ENCODE measurements around the gene TMEM190.

The TMEM190 gene

DNA sequence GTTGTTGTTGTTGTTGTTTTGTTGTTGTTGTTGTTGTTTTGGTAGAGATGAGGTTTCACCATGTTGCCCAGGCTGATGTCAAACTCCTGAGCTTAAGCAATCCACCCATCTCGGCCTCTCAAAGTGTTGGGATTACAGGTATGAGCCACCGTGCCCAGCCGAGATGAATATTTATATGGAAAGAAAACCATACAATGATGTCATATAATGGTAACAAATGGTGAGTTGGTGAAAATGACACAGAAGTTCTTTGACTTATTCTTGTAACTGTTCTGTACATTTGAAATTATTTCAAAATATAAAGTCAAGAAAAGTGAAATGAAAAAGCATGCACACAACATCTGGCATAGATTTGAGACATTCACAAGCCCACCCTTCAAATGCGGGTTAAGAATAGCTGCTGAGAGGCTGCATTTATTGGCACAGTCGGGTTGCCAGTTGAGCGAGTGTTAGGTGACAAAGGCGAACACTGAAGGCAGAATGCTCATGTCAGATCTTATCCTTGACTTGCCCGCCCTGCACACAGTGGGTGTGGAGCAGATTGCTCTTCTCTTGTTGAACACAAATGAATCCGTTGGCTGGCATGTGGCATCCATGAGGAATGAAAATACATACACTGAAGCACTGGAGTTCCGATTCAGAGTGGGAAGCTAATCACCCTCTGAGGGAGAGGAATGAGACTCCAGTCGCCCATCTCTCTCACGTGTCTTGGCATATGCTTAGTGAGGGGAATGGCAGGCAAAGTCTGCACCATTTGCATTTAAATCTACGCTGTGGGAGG is 46.8 kb downstream of the TMEM190 start:
- DNase-seq, result no peak

DNA sequence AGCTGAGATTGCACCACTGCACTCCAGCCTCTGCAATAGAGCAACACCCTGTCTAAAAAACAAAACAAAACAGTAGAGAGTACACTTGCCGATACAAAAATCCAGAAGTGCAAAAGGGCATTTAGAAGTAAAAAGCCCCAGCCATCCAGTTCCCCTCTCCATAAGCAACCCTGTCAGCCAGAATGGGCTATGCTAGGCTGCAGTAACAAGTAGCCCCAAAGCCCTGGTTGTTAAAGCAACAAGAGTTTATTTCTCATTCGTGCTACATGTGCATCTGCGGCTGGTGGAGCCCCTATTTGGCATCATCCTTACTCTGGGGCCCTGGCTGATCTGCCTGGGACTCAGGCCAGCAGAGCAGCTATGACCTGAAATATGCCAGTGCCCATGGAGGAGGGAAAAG is 47.9 kb downstream of the TMEM190 start:
- no peak for ATAC-seq

More for the DNA sequence above, 46.8 kb downstream of the TMEM190 start:
- no peak for ATAC-seq

DNA sequence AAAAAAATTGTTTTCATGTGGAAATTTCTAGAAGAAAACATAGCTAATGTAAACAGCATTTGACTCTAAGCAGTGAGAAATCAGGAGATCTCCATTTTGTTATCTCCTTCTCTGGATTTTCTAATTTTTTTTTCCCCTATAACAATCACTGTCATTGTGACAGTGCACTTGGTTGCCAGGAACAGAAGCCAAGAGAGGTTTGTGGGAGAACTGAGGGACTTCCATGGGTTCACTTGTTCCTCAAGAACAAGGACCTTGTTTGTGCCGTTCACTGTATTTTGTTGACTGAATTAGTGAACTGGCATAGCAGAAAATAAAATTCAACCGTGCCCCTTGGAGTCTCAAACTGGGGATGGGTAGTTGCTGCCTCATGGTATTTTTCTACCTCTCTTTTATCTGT is 49.4 kb downstream of the TMEM190 start:
- DNase-seq, result no peak
- ATAC-seq, result no peak

More for the DNA sequence above, 47.9 kb downstream of the TMEM190 start:
- no peak for DNase-seq
